K562 (cell line): Measurements from ENCODE around the gene MIB2. TPM values are rescaled to one million over a fixed set of nuclear protein-coding genes. Genes with fewer than 3 reads are reported as not detected.

Source experiments
- CBX8 ChIP-seq: fragments of 200-600 bp; sonication (generic); IDR thresholded peaks from 2 replicates; pipeline ENCODE4 v1.6.1; 2012; ENCODE audit warnings: borderline replicate concordance, mixed run types, low read depth, mild to moderate bottlenecking, moderate library complexity, mixed read lengths, low read length, control low read depth, inconsistent platforms; ENCODE audit not compliant: poor library complexity, severe bottlenecking; ENCODE audit errors: extremely low read depth
- CXXC5 ChIP-seq: fragments of 250-450 bp; sonication (Bioruptor Pico); IDR thresholded peaks from 2 replicates; pipeline ENCODE4 v1.8.0; 2022; ENCODE audit warnings: inconsistent platforms, mild to moderate bottlenecking, moderate library complexity
- FOXJ3 ChIP-seq: sonication (generic); formaldehyde crosslinking; IDR thresholded peaks from 2 replicates; pipeline ENCODE4 v1.4.0; 2020; ENCODE audit warnings: mild to moderate bottlenecking, missing genetic modification reagents
- GATAD2A ChIP-seq: fragments of 450-650 bp; IDR thresholded peaks from 2 replicates; pipeline ENCODE4 v1.6.1; 2017
- KDM4B ChIP-seq, 2 experiments: fragments of 450-650 bp in 1 of 2; sonication (generic) in 1 of 2; IDR thresholded peaks; 2 replicates each; pipeline ENCODE4 v1.6.1; 2016 to 2017; ENCODE audit warnings: borderline replicate concordance in 2 of 2, antibody characterized with exemption in 1 of 2, low read depth in 1 of 2, mild to moderate bottlenecking in 1 of 2
- MEIS2 ChIP-seq: fragments of 450-650 bp; IDR thresholded peaks from 2 replicates; pipeline ENCODE4 v1.6.1; 2014; ENCODE audit warnings: mild to moderate bottlenecking; ENCODE audit not compliant: partially characterized antibody
- MGA ChIP-seq: fragments of 450-650 bp; IDR thresholded peaks from 2 replicates; pipeline ENCODE4 v1.6.1; 2016; ENCODE audit warnings: mild to moderate bottlenecking, moderate library complexity
- NR4A1 ChIP-seq, 2 experiments: fragments of 250-450 bp in 1 of 2; fragments of 450-650 bp in 1 of 2; sonication (Bioruptor Pico) in 1 of 2; IDR thresholded peaks; 2 replicates each; pipeline versions ENCODE4 v1.4.0 to v1.6.1; 2016 to 2020; ENCODE audit warnings: mild to moderate bottlenecking in 2 of 2, missing compliant biosample characterization in 1 of 2, missing genetic modification characterization in 1 of 2, moderate library complexity in 1 of 2
- POLR2AphosphoS2 ChIP-seq: IDR thresholded peaks from 2 replicates; pipeline ENCODE4 v1.6.1; 2012; ENCODE audit warnings: low read length, improper control_type of control experiment
- SPI1 ChIP-seq: IDR thresholded peaks from 2 replicates; pipeline ENCODE4 v1.6.1; 2011; ENCODE audit warnings: low read depth, low read length, control low read depth, borderline replicate concordance
- TRIM24 ChIP-seq, 2 experiments: fragments of 450-650 bp; IDR thresholded peaks; 2 replicates each; pipeline ENCODE4 v1.6.1; 2016
- ZNF347 ChIP-seq: fragments of 450-650 bp; formaldehyde crosslinking; IDR thresholded peaks from 2 replicates; pipeline ENCODE4 v1.4.0; 2020; ENCODE audit warnings: low read depth, mild to moderate bottlenecking, moderate library complexity
- ZNF707 ChIP-seq: fragments of 250-450 bp; sonication (Bioruptor Pico); conservative IDR thresholded peaks from 2 replicates; pipeline ENCODE4 v1.8.0; 2022; ENCODE audit warnings: inconsistent platforms, mild to moderate bottlenecking, moderate library complexity
- polyA plus RNA-seq, 8 experiments: library from polyadenylated mRNA; depleted of rRNA in 4 of 8; stranded (reverse) in 5 of 8; unstranded in 3 of 8; fragments of >200 nt; fragmentation: Nextera tagmentation in 2 of 8; fragmentation: Illumina TruSeq in 1 of 8; extraction: Ambion mirVana in 2 of 8; extraction: Trizol in 1 of 8; gene quantifications; 2 replicates each; pipeline versions ENCODE4 v1.2.1 to v1.2.3, GENCODE V29; 2011 to 2014; ENCODE audit warnings: inconsistent platforms in 1 of 8, missing spikeins in 1 of 8
- total RNA-seq, 7 experiments: library from RNA; depleted of rRNA in 6 of 7; stranded (reverse); fragments of >200 nt in 6 of 7; fragmentation: Illumina TruSeq in 2 of 7; extraction: Trizol in 2 of 7; gene quantifications; 2 replicates each; pipeline versions ENCODE4 v1.2.1 to v1.2.3, GENCODE V29; 2011 to 2021; ENCODE audit warnings: low replicate concordance in 1 of 7
- TF ChIP-seq, protein P1 (sequence below): fragments of 250-450 bp; sonication (Bioruptor Pico); IDR thresholded peaks from 2 replicates; pipeline ENCODE4 v1.5.1; 2021; ENCODE audit warnings: mild to moderate bottlenecking

MIB2 gene
- total and polyA plus RNA-seq, 9 of the 15 experiments (the other 6 are each of a cell fraction or from before 2014, with no cell fraction given), result 0.04 to 17.0 (median 4.9) TPM; not detected in 1

DNA sequence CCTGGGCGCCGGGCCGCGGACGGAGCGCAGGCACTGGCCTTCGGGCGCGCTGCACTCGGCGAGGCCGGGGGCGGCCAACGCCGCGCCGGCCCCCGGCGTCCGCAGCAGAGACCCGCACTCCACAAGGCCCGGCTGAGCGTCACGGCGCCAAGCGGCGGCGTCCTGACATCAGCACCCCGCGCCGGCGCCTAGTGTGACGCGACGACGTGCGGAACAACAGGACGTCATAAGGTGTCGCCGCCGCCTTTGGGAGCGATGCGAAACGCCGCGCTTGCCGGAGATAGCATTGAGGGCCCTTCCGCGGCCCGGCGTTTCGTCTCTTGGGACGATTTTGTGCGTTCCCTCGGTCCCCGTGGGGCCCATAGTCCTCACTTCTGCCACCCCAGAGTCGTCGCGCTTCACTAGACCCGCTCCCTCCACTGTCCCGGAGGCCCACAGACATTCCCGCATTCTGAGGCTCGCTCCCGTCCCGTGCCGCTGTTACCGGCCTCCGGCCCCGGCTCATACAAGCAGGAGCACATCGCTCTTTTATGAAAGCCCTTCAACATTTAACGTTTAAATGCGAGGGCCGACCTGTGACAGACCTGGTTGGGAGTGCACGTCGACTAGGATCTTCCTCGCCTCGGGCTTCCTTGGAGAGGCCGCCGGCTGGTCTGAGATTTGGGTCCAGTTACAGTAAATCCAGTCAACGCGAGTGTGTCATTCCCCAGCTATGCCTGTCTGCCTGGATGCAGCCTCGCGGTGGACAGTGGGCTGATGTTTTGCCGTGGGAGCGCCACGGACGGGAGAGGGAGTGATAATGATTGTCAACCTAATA, 40.4 kb upstream of the MIB2 start, which contains the start of gene SSU72 (continued):
- TF ChIP-seq MEIS2 (no peak), ZNF707 (no peak), ZNF347 (CRISPR knock-in tag) (no peak), GATAD2A (no peak), NR4A1 (CRISPR knock-in tag; IDR thresholded peaks at IDR 0.05) (no peak), NR4A1 (tag; IDR thresholded peaks at IDR 0.05) (no peak), CBX8 (no peak), FOXJ3 (CRISPR knock-in tag) (no peak), POLR2AphosphoS2 (peak; percentile 90), TRIM24 (IDR thresholded peaks at IDR 0.05) (peak; percentile 10 to 19; a peak in 1 of 4 replicates), KDM4B (IDR thresholded peaks at IDR 0.05; ENCODE audit: borderline replicate concordance in 2 of 2, low read depth in 1 of 2) (peak in 1 of 2 experiments; percentile 83; a peak in 1 of 4 replicates), CXXC5 (CRISPR knock-in tag) (peak; percentile 100), SPI1 (no peak), MGA (peak; percentile 33; the same call in 1 of the 2 replicates)
- TF ChIP-seq, protein P1, sequence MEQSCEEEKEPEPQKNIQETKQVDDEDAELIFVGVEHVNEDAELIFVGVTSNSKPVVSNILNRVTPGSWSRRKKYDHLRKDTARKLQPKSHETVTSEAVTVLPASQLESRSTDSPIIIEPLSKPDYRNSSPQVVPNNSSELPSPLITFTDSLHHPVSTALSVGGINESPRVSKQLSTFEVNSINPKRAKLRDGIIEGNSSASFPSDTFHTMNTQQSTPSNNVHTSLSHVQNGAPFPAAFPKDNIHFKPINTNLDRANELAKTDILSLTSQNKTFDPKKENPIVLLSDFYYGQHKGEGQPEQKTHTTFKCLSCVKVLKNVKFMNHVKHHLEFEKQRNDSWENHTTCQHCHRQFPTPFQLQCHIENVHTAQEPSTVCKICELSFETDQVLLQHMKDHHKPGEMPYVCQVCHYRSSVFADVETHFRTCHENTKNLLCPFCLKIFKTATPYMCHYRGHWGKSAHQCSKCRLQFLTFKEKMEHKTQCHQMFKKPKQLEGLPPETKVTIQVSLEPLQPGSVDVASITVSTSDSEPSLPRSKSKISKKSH, result no peak
